HG03095 (cell line): ENCODE data around the gene MAML3.

Source experiments
- ATAC-seq: cut with Tn5 transposase; IDR thresholded peaks from one replicate; pipeline ENCODE4 v1.9.1; 2021; ENCODE audit warnings: moderate library complexity; ENCODE audit not compliant: unreplicated experiment

The MAML3 gene

GRCh38 chr4:139768366-139768765, 385.6 kb downstream of the MAML3 start:
- no peak for ATAC-seq

- no peak for ATAC-seq
These were observed 386.4 kb downstream of the MAML3 start for GRCh38 chr4:139767585-139767984.

DNA sequence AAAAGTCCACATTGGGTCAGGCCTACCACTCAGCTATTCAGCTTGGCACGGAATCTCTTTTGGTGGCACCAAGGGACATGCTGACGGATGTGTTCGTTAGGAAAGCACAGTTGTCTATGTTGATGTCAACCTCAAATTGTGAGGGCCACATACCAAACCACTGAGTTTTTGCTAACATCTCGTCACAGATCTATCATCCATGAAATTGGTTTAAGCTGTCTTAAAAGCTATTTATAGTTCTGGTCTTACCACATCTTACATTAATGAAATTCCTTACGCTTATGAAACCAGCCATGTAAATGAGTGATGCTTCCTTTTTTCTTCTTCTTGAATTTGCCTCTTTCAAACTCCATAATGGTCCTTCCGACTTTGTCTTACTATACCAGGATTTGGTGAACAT, 386.8 kb downstream of the MAML3 start:
- no peak for ATAC-seq

DNA sequence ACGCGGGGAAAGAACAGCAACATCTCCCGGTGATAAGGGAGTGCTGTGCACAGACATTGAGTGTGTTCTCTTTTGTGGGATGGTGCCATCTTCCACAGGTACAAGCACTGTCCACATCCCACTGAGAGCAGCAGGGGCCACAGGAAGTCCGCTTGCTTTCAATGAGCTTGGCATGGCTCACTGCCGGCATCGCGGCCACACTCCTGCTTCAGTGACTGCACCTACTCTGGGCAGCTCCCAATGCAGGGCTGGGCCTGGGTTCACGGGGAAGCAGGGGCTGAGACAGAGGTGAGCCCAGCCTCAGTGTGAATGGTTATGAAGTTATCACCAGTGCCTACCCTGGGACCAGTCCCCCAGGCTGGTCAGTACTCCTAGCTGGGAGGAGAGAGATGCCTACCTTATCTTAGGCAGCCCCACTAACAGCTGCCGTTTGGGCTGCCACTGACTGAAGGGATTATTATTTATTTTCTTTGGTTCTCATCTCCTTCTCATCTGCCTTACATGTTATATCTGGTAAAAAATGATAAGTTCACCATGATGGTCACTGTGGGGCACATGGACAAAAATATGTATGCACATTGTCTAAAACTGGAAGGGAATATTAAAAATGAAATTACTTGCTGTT, 389.2 kb downstream of the MAML3 start:
- no peak for ATAC-seq

DNA sequence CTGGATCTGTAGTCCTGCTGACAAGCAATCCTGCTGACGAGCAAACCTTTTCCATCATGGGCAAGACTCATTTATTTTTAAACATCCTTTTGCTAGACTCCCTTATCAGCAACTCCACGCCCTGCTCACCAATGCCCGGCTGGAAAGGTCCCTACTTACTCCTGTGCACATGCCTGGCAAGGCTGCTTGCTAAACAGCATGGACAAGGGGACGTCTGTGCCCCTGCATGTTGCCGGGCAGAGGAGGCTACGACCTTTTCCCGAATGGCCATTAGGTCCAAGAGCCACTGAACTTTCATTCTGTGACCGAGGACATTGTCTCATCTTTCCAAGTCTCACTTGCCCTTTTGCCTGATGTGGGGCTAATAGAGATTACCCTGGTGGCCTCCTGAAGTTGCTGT, 389.8 kb downstream of the MAML3 start:
- no peak for ATAC-seq

- ATAC-seq, result no peak
These were observed 390.3 kb downstream of the MAML3 start for GRCh38 chr4:139763672-139764071.

DNA sequence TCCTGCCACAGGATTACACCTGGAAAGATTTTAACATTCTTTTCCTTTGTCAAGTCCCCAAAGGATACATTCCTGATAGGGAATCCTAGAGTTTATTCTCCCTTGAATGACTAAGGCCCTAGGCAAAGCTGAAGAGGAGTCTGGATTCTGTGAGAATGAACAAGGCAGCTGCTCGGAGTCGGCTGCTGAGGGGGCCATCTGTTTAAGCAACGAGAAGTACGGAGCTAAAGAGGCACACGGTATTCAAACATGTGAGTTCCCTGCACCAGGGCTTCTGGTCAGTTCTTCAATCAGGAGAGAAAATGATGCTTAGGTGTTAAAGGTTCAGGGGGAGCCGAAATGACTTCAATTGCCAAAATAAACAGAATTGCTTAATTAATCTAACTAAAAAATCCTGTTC, 390.8 kb downstream of the MAML3 start:
- ATAC-seq, result no peak

DNA sequence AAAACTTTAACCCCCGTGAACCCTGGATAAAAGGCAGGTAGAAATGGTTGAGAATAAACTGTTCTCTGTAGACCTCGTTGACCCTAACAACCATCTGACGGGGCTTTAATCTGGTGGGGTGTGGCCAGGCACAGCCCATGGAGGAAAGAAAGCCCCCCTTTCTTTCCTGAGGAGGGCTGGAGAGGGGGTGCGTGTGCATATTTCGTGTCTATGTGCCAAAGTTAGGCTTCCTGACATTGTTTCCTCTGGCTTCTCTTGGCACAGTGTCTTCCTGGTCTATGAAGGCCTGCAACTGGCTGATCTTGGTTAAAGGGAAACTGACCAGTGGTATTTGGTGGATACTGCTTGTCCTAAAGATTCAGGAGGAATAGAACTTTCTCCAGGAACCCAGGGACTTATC, 391.3 kb downstream of the MAML3 start:
- no peak for ATAC-seq

- no peak for ATAC-seq
These were observed 392.5 kb downstream of the MAML3 start for GRCh38 chr4:139761461-139761860.

DNA sequence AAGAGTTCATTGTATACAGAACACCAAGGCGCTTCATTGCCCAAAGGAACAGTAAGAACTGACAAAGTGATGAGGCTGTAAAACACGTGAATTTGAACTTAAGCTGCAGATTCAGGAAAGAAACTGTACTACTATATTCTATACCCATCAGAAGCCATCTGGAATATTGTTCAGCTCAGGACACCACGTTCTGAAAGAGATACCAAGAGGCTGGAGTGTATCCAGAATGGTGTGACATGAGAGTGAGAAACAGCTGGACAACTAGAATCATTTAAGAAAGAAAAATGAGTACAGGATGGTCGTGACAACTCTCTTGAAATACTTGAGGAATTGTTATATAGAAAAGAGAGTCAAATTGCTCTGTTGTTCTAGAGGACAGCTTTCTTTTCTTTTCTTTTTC, 393.4 kb downstream of the MAML3 start:
- ATAC-seq, result no peak

GRCh38 chr4:139759097-139759496, 394.9 kb downstream of the MAML3 start:
- ATAC-seq, result no peak

DNA sequence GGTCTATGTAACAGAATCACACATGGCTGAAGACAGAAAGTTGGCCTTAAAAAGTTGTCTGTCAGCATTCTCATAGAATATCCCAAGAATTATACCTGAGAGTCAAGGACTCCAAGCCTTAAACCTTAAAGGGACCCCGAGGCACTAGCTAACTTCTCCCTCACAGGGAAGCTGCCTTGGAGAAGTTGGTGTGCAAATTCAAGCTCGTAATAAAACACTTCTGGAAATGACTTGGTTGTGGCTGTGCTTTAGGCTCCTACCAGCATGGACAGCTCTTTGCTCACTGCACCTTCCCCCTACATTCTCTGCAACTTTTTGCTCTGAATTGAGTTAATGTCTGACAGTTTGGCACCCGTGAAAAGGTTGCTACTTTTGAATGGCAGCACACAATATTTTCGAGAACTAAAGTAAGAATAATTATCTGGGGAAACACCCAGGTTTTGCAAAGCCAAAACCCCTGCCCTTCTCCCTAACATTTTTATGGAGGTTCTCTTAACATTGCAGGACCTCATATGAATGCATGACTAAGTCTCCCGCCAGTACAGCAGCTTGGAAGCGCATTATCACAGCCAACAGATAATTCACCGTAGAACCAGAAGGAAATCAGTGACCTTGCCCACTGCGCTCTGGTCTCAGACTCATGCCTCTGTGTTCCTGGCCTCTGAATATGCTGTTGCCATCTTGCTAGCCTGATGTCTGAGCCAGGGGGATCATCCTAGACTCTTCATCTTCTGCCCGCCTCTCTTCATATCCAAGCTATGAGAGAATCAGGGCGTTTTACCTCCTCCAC, 397.4 kb downstream of the MAML3 start:
- ATAC-seq, result no peak

DNA sequence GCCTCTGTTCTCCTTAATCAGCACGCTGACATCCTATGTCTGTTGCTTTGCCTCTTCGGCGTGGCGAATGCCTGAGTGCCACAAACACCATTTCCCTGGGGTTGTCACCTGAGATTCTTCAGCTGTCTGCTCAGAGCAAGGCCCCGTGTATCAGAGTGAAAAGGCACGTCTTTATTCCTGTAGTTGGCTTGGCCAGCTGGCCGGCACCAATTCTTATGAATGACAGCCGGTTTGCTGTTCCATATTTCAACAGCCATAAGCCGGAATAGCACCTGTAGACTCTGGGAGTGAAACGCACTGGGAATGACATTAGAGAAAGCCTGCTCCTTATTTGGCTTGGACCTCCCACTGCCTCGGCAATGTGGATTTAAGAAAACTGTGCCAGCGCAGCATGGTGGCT, 399.0 kb downstream of the MAML3 start:
- no peak for ATAC-seq

GRCh38 chr4:139753686-139754085, 400.3 kb downstream of the MAML3 start:
- no peak for ATAC-seq

DNA sequence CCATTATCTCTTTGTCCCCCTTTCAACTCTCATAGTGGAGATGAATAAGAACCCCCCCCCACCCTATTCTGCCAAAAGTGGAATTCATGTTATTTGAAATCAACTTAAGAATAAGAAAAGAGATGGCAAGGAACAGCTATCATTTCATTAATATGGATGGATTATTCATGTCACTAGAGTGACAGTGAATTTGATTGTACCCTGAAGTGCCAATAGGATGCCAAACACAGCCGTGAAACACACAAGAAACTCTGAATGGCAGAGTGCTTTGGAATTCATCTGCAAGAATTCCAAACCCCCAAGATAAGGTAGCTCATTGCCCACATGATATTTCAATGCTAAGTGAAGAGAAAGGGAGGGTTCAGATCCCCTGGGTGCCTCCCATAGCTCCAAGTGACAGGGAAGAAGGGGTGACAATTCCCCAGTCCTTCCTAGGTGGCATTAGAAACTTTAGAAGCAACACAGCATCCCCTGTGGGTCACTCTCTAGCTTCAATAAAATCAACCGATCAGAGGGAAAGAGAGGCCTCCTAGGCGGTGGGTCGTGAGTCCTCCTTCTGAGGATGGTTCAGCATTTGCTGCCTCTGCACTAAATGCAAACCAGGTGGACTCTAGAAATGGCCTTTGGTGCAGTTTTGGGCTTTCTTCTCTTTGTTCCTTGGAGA, 404.0 kb downstream of the MAML3 start:
- no peak for ATAC-seq

DNA sequence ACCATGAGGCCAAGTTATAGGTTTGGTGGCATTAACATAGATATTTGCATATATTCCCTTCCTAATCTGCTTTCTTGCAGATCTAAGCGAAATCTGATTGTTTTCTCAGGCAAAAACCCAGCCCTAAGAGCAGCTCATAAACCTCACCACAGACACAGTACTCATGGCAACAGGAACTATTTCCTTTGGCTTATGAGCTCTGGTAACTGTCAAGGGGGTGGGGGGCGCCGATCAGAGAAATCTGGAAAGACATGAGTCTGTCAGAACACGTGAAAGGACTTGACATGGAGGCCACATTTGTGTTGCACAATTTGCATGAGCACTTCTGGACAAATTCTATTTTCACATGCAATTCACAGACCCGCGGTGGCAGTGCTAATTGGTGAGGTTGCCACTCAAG, 404.6 kb downstream of the MAML3 start:
- no peak for ATAC-seq

DNA sequence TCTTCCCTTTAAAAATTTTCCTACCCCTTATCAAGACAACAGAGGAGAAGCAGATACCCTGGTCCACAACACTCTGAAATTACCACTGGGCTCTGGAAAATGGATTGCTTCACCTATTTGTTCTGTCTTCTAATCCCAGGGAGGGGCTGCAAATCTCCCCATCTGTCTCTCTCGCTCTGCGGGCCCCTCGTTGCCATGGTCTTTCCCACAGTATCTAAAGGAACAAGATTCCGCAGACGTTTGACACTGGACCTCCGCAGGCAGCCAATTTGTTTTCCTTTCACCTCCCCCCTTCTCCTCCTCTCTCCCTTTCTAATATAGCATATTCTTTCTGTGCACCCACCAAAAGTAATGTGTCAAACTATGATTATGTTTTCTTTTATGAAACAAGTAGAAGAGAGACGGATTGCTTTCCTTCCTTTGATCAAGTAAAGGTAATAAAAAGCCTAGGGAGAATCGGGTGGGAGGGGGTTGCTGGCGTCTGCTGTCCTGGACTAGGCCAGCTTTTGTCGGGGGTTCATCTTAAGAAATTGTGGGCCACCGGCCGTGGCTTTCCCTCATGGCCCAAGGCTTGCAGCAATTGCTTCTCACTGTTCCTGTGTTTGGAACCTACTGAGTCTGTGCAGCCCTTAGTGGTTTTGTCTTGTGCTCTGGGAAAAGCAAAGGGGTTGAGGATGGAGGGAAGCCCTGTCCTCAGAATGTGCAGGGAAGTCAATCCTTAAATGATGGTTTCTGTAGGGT, 407.4 kb downstream of the MAML3 start:
- ATAC-seq, result no peak

DNA sequence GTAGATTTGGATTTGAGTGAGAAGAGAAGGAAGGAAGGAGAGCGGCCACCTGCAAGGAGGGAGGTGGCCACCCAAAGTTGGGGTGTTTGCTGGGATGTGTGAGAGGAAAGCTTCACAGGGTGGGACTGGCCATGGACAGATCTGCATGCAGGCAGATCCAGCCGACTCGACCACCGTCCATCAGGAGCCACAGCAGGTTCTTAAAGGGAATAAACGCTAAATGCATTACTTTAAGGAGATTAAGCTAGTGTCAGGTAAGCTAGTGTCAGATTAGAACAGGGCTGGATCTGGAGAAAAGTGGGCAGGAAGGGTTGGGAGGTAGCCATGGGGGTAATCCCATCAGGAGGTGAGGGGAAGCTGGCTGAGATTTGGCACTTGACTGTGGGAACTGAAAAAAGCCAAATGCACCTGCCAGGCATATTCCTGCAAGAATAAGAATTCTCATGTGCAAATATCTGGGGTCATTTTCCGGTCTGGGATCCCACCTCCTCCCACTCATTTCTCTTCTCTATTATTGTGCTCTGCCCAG, 408.8 kb downstream of the MAML3 start:
- ATAC-seq, result no peak

DNA sequence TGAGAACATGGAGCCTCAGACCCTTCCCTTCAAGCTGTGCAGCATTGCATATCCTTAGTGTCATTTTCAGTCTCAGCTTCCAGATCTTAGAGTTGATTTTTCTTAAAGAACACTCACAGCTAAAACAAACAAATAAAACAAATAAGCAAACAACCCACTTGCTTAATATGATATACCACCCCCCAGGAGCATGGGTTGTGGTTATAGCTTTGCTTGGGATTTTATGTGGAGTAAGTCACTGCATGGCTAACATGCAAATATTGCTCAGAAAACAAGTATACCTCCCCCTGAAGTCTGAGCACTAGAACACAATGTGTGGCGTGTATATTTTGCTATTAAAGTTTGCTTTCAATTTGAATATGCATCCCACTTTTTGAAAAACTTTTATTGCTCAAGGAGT, 409.8 kb downstream of the MAML3 start:
- ATAC-seq, result no peak

GRCh38 chr4:139743027-139743426, 411.0 kb downstream of the MAML3 start:
- no peak for ATAC-seq

DNA sequence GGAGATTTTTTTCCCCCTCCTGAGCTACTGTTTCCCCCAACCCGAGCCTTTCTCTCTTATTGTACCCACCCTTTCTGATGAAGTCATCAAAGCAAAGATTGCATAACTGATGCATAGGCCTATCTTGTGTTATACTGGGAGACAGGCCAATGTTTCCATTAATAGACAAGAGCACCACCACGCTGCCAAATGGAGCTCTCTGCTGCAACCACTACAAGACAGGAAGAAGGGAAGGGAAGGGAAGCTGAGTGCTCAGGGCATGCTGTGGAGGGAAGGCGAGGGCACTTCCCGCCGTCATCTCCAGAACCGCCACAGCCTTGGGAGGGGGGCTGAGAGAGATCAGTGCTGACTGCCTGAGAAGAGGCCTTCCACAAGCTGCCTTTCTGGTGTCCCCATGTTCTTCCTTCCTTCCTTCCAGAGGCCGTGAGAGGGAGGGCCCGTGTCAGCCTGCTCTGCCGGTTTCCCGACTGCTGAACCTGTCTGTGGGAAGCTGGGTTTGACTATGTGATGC, 413.4 kb downstream of the MAML3 start:
- no peak for ATAC-seq
